HG03521 (cell line): Measurements from ENCODE around the gene TMEM212.
A peak's percentile ranks its signal among the peaks of the same experiment; 100 is the strongest.

Experiments
- ATAC-seq: cut with Tn5 transposase; IDR thresholded peaks from one replicate; pipeline ENCODE4 v1.9.1; 2021; ENCODE audit warnings: mild to moderate bottlenecking, moderate library complexity; ENCODE audit not compliant: unreplicated experiment

The TMEM212 gene

DNA sequence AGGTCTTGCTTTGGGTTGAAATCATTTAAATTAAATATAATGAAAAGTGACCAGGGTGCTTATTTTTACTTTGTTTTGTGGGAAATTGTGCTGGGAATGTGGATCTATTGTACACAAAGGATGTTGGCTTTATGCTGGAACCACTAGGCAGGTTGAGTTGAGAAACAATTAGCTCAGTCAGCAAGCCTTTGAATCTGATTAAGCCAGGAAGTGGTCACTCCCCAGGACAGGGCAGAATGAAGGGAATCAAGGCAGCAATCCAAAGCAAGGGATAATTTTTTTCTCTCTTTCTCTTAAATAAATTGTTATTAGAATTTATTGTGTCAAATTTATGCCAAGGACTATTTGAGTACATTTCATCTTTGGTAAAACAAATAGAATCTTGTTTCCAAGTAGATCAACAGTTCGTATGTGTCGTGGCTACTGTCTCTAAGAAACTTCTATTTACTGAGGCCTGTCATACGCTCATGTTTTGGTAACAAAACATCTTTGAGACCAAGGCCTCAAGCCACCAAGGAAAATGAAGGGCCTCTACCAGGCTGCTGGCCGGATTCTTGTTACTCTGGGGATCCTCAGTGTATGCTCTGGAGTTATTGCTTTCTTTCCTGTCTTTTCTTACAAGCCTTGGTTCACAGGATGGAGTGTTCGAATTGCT lies at the start of gene TMEM212:
TSS of gene TMEM212 (plus strand) at position 486 of the 655 bp plus-strand sequence. CDS start at position 521, 35 bp downstream.
- no peak for ATAC-seq

DNA sequence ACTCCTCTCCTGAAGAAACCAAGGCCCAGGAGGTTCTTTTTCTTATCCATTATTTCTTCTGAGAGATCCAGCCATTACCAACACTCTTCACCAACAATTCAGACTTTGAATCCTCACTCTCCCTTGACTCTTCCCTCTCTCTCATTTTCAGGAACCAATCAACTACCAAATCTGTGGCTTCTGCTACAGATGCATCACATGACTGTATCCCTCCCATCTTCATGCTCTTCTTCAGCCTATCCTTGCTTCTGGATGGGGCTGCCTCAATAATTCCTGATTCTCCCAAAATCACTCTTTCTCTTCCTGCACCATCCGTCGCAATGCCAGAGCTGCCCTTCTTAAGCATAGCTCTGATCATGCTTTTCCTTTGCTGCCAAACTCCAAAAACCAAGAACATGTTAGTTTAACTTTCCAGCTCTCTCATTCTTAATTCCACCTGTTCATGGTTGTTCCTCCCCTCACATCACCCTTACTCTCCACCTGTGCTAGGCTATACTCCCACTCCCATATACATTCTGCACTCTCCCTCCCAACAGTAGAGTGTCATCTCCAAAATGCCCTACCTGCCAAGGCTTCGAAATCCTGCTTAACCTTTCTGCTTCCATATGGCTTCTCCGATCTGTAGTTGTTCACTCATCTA lies 46.4 kb upstream of the TMEM212 start:
- ATAC-seq = no peak

DNA sequence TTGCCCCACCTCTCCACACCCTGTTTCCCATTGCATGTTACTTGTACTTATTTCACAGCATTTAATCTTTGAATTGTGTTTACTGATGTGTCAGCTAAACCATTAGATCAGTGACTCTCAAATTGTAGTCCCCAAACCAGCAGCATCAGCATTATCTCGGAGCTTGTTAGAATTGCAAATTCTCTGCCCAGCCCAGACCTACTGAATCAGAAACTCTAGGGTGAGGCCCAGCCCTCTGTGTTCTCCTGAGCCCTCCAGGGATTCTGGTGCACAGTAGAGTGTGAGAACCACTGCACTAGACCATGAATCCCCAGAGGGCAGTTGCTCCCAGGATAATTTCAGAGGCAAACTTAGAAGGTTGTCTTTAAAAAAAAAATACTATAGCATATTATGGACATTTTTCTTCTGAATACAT lies 45.9 kb upstream of the TMEM212 start:
- no peak for ATAC-seq

DNA sequence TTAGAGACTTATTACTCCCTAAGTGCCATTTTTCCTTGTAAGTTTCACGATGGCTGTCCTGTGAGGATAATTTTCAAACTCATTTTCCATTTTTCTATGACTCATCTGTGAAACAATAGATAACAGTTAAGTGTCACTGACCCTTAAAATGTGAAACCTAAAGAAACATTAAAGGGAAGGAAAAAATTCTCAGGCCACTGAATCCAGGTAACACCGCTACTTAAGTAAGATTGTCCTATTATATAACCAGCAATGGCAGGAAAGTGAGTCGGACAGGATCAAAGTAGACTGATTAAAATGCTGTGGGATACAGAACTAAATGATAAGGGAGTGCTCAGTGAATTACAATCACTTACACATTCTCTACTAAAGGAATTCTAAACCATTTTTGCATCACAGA lies 45.3 kb upstream of the TMEM212 start:
- no peak for ATAC-seq

DNA sequence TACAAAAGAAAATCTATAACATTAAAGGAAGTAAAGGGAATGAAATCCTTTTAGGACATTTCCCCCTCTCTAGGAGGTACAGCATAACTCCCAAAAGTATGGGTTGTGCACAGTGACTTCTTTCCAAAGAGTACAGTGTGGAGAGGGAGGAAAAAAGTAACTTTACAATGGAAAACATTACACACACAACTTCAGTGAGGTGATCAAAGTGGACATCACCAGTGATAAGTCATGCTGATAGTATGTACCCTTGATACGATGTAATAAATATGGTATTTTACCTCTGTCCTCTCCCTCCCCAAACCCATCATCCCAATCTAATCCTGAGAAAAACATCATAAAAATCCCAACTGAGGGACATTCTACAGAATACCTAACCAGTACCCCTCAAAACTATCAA lies 43.6 kb upstream of the TMEM212 start:
- ATAC-seq = no peak

DNA sequence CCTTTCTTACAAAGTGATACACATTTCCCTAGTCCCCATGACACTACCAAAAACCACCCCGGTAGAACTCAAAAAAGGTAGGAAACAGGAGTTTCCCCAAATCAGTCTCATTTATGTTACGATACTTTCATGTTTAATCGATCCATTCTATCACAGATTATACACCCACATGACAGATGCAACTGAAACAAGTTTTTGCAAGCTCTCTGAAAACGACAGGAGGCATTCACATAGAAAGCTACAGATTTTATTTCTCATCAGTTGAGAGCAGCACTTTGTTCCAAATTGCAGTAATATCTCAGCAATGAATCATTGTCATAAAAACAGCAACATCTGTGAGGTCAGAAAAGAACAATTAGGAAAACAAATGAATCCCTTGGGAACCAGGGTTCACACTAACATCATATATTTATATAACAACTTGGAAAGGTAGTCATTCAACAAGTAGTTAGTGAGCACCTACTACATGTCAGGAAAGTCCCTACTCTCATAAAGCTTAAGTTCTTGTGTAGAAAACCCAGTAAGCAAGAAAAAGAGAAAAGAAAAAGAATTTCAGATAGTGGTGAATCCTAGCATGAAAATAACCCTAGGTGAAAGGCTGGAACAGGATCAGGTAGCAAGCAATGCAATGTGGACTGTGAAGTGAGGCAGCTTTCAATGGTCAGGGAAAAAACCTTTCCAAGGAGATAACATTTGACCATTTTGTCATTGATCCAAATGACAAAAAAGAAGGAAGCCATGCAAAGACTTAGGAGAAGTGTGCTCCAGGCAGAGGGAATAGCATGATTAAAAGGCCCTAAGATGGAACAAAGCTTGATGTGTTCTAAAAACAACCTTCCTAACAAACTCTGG lies 41.2 kb upstream of the TMEM212 start:
- no peak for ATAC-seq

DNA sequence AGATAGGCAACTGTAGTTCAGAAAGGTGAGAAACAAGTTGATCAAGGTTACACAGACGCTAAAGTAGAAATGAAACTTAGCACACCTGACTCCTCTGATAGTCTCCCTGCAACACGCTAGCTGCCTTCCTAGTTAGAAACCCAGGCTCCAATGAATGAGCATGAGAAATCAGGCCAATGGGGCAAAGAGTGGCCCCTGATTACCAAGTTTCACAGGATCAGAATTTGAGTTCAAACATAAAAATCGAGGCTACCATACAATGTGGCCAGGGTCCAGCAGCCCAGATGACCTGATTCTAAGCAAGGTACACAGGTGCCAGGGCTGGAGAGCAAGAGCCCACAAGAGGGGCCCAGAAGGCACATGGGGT lies 40.6 kb upstream of the TMEM212 start:
- ATAC-seq = no peak

DNA sequence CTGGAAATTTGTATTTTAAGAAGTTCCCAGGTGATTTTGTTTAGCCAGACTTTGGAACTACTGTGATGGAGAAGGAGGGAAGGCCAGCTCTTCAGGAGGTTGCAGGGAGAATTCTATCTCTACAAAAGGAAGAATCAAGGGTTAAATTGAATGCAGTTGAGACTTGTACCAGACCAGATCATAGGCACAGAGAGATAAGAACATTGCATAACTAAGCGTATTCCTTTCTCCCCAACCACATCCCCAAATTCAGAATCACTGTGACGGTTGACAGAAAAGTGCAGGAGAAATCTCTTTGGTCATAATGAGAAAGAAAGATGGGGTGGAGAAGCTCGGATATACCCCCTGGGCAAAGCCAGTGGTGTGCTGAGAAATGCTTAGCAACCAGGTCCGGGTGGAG lies 40.1 kb upstream of the TMEM212 start:
- no peak for ATAC-seq

DNA sequence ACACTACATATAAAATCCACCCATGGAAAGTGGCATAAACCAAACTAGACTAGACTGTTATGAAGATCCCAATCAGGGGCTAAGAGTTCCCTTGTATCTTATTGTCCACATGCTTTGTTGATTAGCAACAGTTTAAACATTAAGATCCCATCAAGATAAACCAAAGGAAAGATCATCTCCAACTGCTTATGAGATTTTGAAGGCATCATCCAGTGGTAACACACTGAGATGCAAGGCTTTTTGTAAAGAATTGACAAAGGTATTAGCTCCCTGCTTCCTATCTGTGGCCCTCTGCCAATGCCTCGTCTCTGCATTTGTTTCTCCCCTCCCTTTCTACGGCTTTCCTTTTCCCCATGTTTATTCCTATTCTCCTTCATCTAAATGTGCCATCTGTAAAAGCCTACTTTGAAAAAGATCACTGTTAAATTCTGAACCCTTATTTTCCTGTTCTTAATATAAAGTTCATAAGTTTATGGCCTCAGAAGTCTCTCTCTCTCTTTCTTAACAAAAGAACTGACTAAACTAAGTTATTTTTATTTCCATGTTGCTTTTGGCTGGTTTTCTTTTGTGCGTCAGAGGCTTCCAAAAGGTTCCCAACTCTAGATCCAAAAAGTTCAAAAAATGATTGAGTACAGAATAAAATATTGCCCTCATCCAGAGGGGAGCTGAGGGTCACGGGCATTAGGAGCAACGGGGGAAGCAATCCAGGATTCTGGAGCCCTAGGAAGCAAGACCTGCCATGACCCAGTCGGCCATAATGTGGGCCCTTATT lies 38.3 kb upstream of the TMEM212 start:
- no peak for ATAC-seq

DNA sequence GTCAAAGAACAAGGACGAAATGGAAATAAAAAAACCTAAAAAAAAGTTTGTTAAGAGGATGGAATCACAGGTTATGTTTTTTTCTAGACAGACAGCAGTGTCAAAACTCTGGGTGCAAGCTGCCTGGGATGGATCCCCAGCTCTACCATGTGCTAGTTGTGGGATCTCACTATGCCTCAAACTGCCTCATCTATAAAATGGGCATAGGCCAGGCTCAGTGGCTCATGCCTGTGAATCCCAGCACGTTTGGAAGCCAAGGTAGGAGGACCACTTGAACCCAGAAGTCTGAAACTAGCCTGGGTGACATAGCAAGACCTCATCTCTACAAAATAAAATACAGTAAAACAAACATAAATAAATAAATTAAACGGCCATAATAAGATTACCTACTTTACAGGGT lies 37.5 kb upstream of the TMEM212 start:
- no peak for ATAC-seq

DNA sequence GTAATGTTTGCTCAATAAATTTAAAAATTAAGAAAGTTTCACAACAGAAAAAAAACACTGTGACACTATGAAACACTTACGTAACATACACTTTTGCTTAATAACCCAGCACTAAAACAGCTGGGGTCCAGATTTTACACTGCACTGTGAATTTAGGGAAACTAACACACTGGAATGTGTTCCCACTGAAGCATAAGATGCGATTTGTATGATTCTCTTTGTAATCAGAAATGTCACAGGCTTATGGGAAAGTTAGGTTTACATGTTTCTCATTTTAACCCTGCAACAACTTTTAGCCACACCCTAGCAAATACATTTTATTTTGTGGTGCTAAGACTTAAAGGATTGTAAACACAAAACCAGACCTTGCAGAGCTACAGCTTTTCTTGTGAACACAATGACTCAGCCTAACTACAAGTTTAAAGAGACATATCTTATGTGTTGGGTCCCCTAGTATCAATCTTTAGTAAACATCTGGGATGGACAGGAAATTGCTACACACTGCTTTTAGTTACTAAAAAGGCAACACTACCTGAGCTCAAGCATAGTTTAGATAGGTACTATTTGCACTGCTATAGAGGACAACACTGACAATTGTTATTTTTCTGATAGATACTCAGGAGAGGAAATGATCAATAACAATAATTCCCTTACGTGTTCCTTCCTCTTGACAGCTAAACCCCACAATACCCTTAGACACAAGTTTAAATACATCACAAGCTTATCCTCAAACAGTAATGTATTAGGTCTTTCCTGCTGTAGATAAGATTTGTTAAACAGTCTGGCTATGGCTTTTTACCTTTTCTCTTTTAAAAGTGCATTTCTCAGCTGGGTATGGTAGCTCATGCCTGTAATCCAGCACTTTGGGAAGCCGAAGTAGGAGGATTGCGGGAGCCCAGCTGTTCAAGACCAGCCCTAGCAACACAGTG lies 36.7 kb upstream of the TMEM212 start:
- ATAC-seq = no peak

DNA sequence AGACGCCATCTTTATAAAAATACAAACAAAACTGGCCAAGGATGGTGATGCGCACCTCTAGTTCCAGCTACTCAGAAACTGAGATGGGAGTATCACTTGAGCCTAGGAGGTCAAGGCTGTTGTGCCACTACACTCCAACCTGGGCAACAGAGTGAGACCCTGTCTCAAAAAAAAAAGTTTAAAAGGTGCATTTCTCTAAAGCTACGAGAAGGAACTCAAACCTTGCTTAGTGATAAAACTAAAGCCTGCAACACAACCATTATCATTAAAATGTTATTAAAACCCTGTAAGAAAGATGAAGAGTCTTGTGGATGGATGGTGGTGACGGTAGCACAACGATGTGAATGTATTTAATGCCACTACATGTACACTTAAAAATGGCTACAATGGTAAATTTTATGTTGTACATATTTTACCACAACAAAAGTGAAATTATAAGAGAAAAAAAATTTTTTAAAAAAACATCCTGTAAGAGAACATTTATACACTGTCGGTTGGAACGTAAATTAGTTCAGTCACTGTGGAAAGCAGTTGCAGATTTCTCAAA lies 35.9 kb upstream of the TMEM212 start:
- no peak for ATAC-seq

DNA sequence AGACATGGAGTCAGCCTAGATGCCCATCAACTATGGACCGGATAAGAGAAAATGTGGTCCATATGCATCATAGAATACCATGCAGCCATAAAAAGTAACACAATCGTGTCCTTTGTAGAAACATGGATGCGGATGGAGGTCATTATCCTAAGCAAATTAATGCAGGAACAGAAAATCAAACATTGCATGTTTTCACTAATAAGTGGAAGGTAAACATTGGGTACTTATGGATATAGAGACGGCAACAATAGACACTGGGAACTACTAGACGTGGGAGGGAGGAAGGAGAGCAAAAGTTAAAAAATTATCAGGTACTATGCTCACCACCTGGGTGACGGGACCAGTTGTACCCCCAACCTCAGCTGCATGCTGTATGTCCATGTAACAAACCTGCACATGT lies 35.3 kb upstream of the TMEM212 start:
- ATAC-seq = no peak

DNA sequence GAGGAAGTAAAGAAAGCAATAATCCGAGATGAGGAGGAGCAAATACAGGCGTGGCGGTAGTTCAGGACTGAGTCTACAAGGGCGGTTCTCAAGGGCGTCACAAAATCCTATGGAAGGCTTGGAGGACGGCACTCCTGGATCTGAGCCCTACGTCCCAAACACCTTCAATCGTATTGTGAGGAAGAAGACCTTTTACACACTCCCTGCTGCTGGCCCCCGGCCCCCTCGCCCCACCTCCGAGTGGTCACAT lies 33.6 kb upstream of the TMEM212 start:
- ATAC-seq = peak; percentile 31

DNA sequence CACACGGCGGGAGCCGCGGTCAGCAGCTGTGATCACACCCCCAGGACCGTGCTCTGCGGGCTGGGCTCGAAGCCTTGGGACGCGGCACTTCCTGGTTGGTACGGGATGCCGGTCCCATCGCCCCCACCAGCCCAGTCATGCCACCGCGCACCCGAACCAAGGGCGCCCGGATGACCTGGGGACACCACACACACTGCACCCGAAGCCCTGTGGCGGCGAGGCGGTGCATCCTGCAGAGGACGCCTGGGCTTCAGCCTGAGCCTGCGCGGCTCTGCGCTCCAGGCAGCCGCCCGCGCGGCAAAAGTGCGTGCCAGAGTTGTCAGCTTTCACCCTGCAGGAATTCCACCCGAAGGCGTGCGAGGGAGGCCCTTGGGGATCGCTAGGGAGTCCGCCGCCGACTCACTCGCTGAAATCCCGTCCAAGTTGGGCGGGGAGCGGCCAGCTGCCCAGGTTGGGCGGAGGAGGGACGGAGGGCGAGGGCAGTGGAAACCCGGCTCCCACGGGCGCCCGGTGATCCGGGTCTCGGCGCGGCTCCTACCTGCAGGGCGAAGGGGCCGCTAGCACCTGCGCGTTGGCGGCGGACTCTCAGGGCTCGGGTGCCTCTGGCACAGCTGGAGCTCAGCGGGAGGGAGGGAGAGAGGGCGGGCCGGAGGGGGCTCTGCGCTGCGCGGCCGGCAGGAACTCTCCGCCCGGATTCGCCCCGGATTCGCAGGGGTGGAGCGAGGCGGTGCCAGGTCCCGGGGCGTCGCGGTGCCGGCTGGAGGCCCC lies 33.1 kb upstream of the TMEM212 start, which contains the start of gene PLD1:
TSS of gene PLD1 (minus strand) at position 623 of the 768 bp plus-strand sequence. CDS start 72,432 bp downstream, outside the sequence.
- peak; percentile 47 for ATAC-seq

DNA sequence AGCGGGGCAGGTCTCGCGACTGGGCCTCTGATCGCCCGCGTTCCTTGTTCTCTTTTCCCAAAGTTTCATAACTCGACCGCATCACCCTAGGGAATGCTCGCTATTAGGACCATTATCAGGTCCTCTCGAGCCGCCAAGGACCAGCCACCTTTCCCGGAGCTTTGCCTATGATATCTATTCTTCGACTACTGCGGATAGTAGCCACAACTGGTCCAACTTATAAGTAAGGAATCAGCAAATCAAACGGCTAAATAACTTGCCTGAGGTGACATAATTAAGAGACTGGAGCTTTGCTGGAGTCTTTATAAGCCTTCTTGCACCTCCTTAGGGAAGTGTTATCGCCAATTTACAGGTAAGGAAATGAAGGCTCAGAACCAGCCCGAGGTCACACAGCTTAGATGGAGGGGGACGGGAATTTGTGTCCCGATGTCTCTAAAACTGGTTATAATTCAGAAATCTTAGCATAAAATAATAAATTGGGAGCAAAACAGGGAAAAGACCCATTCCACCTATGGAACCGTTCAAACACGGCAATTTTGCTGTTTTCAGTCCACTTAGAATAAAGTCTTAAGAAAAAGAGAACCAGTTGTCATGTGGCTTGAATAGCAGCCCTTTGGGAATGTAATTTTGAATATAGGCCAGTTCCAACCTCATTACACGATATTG lies 32.4 kb upstream of the TMEM212 start:
- no peak for ATAC-seq

DNA sequence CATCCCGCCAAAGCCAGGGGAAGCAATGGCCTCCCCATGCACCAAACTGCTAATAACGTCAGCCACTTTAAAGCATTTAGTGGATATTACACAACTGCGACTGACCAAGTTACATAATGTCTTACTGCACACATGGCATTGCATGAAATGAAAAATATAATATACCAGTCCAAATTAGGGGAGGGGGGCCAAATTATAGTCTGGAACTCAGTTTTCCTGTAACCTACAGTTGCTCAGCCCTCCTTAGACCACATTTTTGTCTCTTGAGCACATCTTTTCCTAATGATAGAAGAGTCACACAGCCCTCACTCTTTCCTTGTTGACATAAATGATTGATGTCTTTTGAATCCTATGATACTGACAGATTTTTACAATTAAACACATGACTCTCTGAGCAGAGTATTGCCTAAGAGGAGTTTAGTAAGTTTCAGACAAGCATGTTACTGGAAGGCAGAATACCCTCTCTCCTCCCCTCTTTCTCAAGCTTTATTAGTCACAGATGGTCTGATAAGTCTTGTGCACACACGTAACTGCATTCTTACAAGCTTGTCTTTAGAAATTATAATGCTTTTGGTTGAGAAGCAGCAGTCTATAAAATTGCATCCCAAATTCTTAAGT lies 31.7 kb upstream of the TMEM212 start:
- ATAC-seq = no peak

DNA sequence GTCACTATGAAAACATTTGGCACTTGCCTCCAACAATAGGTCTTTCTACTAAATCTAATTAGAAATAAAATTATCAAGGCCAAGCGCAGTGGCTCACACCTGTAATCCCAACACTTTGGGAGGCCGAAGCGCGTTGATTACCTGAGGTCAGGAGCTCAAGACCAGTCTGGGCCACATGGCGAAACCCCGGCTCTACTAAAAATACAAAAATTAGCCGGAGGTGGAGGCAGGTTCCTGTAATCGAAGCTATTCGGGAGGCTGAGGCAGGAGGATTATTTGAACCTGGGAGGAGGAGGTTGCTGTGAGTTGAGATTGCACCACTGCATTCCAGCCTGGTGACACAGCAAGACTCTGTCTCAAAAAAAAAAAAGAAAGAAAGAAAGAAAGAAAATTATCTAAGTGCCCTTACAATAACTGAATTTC lies 31.2 kb upstream of the TMEM212 start:
- ATAC-seq = no peak
